Left cardiac atrium (tissue), 4 donors: ENCODE results near the gene NELFE. TPM values are rescaled to one million over a fixed set of nuclear protein-coding genes. Genes with fewer than 3 reads are reported as not detected.

Source experiments
- ATAC-seq, 2 donors: fragments of 200-7000 bp; cut with Tn5 transposase; one replicate each; pipeline ENCODE4 v1.9.1; 2020; ENCODE audit warnings: mild to moderate bottlenecking in 2 of 2, moderate library complexity in 2 of 2
- DNase-seq: peaks from one replicate; pipeline ENCODE4 v3.0.0-alpha.2; 2020
- intact Hi-C, 2 donors: fragments of 100-400 bp; cut with DNase I; formaldehyde crosslinking; loops; one replicate each; pipeline versions ENCODE4 v1.14.1 to v1.15.1; 2022 to 2023
- total RNA-seq, 2 donors: library from RNA; stranded (reverse); fragmentation: NEBNext Ultra II Directional; extraction: Animal tissue kit (Norgen Biotek cat#: 25700); gene quantifications; one replicate each; pipeline ENCODE4 v1.2.1, GENCODE V29; 2021
- donor health status: DM: no; HTN: yes; CAD: no.
- donor health status: DM: no; HTN: yes; CAD: no; lungs with severe emphysema.
- donor health status: DM: yes; HTN: yes; CAD: no.
- donor health status: Dilated cardiomyopathy.

The NELFE gene
- total RNA-seq, 2 donors from 2014 or later = 39.8 to 53.7 TPM

DNA sequence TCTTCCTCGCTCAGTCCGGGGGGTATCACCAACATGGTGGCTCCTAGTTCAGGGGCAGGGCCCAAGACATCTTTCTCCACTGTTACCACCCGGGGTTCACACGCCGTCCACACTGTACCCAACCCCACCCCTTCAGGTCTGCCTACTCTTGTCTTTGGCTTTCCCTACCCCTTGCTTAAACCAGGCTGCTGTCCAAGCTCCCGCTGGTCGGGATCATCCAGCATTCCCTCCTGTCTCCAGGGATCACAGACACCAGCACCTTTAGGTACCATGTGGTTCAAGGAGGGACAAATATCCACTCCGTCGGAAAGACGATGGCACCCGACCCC, 395 bp downstream of the NELFE start:
- DNase-seq (no peak), ATAC-seq (peak in 1 of 2 donors; percentile 15)
- intact Hi-C loops = loop anchor here in 1 of 2 donors (10.0 kb wide), 1 partner anchor 274 kb away; the partner anchor contains the start of gene LY6G5C

GRCh38 chr6:31956796-31957195, 2.0 kb downstream of the NELFE start:
- DNase-seq (no peak), ATAC-seq (no peak)
- intact Hi-C loops = loop anchor here in 1 of 2 donors (10.0 kb wide), 1 partner anchor 272 kb away; the partner anchor contains the start of gene LY6G5C

GRCh38 chr6:31954511-31954910, 4.3 kb downstream of the NELFE start:
- intact Hi-C loops = loop anchor here in 1 of 2 donors (10.0 kb wide), 1 partner anchor 270 kb away; the partner anchor contains the start of gene LY6G5C
- ATAC-seq (no peak), DNase-seq (no peak)

GRCh38 chr6:31952890-31953289, 5.9 kb downstream of the NELFE start:
- ATAC-seq = no peak
- intact Hi-C loops = loop anchor here in 1 of 2 donors (10.0 kb wide), 1 partner anchor 268 kb away; the partner anchor contains the start of gene LY6G5C

GRCh38 chr6:31952140-31952805, 6.5 kb downstream of the NELFE start:
- peak; percentile 49 to 54 for ATAC-seq
- peak; percentile 72 for DNase-seq
- intact Hi-C loops = loop anchor here in 1 of 2 donors (10.0 kb wide), 1 partner anchor 267 kb away; the partner anchor contains the start of gene LY6G5C

More at GRCh38 chr6:31952890-31953289, 5.9 kb downstream of the NELFE start:
- DNase-seq = no peak

DNA sequence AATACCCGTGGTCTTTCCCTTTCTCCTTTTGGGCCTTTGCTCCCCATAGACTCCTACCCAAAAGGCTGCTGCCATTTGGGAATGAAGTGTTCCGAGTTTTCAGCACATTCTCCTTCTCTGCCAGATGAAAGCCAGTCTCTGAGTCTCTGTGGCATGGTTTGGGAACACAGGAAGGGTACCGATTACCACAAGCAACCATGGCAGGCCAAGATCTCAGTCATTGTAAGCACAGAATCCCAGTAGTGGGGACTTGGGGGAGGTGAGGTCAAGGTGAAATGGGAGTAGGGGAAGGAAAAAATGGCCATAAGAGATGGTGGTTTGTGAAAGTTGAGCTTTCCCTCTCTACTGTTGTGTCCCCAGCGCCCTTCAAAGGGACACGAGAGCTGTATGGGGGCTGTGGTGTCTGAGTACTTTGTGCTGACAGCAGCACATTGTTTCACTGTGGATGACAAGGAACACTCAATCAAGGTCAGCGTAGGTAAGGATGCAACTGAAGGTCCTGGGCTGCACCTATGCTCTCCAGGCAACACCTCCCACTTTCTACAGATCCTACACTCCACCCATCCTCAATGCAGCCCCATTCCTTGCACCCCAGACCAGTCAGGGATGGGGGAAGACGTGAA, 8.7 kb downstream of the NELFE start:
- no peak for ATAC-seq
- intact Hi-C loops = loop anchor here (5.0 to 10.0 kb wide), 2 partner anchors 43 to 265 kb away; partner anchors contain the start of gene LY6G5C (in 1 of the 2)

DNA sequence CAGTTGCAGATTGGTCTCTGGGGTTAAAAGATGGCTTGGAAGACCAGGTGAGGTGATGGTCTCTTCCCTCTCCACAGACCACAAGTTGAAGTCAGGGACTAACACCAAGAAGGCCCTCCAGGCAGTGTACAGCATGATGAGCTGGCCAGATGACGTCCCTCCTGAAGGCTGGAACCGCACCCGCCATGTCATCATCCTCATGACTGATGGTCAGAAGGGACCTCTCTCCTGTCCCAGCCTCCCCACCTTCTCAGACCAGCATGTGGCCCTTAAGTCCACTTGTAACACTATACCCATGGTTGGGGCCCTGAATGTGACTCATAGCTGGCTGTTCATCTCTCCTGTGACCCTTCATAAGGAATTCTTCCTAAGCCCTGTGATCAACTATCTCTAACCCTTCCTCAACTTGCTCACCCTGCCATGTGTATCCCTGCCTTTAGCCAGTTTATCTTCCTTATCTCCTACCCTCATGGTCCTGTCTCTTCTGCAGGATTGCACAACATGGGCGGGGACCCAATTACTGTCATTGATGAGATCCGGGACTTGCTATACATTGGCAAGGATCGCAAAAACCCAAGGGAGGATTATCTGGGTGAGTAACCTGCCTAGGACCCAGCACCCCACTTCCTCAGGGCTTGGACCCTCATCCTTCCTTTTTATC, 9.9 kb downstream of the NELFE start:
- ATAC-seq = no peak
- intact Hi-C loops = loop anchor here in 1 of 2 donors (5.0 kb wide), 1 partner anchor 42 kb away; no protein-coding TSS in a partner anchor

More for the DNA sequence above, 8.7 kb downstream of the NELFE start:
- no peak for DNase-seq

DNA sequence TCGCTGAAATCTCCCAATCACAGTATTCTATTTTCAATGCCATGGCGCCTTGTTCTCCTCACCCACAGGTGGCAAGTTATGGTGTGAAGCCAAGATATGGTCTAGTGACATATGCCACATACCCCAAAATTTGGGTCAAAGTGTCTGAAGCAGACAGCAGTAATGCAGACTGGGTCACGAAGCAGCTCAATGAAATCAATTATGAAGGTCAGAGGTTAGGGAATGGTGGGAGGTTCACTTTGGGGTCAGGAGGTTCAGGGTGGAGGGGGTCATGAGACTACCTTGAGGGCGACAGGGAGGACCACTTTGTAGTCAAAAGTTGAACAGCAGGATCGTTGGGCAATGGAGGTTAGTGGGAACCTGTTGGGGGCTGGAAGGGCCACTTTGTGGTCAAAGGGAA, 10.5 kb downstream of the NELFE start:
- ATAC-seq (no peak), DNase-seq (no peak)
- intact Hi-C loops = loop anchor here in 1 of 2 donors (5.0 kb wide), 1 partner anchor 41 kb away; no protein-coding TSS in a partner anchor

More for the DNA sequence above, 9.9 kb downstream of the NELFE start:
- DNase-seq = no peak

- intact Hi-C loops = loop anchor here in 1 of 2 donors (5.0 kb wide), 1 partner anchor 41 kb away; no protein-coding TSS in a partner anchor
- no peak for DNase-seq
- no peak for ATAC-seq
Measured at GRCh38 chr6:31947864-31948263, 10.9 kb downstream of the NELFE start.

- intact Hi-C loops = loop anchor here in 1 of 2 donors (5.0 kb wide), 1 partner anchor 40 kb away; no protein-coding TSS in a partner anchor
- DNase-seq = no peak
- ATAC-seq = no peak
Measured at GRCh38 chr6:31947070-31947675, 11.6 kb downstream of the NELFE start.

DNA sequence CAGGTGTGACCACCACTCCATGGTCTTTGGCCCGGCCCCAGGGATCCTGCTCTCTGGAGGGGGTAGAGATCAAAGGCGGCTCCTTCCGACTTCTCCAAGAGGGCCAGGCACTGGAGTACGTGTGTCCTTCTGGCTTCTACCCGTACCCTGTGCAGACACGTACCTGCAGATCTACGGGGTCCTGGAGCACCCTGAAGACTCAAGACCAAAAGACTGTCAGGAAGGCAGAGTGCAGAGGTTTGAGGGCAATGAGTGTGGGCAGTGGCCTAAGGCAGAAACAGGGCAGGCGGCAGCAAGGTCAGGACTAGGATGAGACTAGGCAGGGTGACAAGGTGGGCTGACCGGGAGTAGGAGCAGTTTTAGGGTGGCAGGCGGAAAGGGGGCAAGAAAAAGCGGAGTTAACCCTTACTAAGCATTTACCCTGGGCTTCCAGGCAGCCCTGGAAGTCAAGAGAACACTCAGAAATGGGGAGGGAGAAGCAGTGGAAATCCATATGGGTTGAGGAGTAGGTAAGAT, 12.3 kb downstream of the NELFE start:
- ATAC-seq = peak in 1 of 2 donors; percentile 1
- no peak for DNase-seq
- intact Hi-C loops = loop anchor here in 1 of 2 donors (5.0 kb wide), 1 partner anchor 39 kb away; no protein-coding TSS in a partner anchor

DNA sequence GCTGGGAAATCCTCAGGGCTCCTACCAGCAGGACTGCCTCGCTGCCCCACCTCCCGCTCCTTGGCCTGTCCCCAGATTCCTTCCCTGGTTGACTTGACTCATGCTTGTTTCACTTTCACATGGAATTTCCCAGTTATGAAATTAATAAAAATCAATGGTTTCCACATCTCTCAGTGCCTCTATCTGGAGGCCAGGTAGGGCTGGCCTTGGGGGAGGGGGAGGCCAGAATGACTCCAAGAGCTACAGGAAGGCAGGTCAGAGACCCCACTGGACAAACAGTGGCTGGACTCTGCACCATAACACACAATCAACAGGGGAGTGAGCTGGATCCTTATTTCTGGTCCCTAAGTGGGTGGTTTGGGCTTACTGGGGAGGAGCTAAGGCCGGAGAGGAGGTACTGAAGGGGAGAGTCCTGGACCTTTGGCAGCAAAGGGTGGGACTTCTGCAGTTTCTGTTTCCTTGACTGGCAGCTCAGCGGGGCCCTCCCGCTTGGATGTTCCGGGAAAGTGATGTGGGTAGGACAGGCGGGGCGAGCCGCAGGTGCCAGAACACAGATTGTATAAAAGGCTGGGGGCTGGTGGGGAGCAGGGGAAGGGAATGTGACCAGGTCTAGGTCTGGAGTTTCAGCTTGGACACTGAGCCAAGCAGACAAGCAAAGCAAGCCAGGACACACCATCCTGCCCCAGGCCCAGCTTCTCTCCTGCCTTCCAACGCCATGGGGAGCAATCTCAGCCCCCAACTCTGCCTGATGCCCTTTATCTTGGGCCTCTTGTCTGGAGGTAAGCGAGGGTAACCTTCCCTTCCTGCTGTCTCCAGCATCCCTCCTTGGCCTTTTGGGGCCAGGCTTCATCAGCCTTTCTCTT, 13.0 kb downstream of the NELFE start, which contains the start of gene CFB:
TSS of gene CFB (plus strand) at position 589 of the 863 bp plus-strand sequence. CDS start at position 716, 127 bp downstream.
- peak; percentile 84 to 89 for ATAC-seq
- intact Hi-C loops = loop anchor here in 1 of 2 donors (5.0 kb wide), 1 partner anchor 38 kb away; no protein-coding TSS in a partner anchor
- peak; percentile 84 for DNase-seq

GRCh38 chr6:31945154-31945506, 13.6 kb downstream of the NELFE start:
- no peak for DNase-seq
- intact Hi-C loops = loop anchor here in 1 of 2 donors (5.0 kb wide), 1 partner anchor 38 kb away; no protein-coding TSS in a partner anchor
- no peak for ATAC-seq

- intact Hi-C loops = no loop called here
- ATAC-seq = no peak
- DNase-seq = no peak
Measured at GRCh38 chr6:31943742-31944141, 15.0 kb downstream of the NELFE start.

DNA sequence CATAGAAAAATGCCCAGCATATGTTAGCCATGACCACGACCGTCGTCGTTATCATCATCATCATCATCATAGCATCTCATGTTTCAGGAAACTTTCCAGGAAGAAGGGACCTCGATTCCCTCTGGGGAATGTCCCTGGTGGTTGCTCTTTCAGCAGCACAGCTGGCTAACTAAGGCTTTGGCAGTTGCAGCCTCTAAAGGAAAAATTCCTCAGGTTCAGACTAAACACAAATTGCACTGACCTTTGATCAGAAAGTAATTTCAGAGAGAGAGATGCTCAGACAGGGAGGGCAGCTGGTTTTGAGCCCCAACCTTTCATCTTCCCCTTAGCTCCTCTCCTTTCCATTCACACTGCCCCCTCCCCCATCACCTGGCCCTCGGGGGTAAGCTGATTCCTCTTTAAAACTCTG, 18.5 kb downstream of the NELFE start:
- ATAC-seq (no peak), DNase-seq (no peak)
- intact Hi-C loops = no loop called here

- DNase-seq (no peak), ATAC-seq (no peak)
- intact Hi-C loops = no loop called here
Measured at GRCh38 chr6:31935823-31936222, 22.9 kb downstream of the NELFE start.

DNA sequence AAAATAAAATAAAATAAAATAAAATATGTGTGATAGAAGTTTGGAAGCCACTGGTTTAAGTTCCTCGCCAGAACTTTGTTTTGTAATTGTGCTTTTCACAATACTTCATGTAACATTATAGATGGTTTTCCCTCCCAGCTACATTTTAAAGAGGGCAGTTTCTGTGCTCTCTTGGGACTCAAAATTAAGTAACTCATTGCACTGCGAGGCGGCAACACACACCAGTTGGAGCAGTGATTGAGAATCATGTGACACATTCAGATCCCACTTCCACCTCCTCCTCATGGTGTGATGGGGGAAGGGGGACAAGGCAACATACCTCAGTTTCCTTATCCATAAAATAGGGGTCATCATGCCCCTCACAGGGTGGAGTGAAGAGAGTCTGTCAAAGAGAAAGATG, 23.8 kb downstream of the NELFE start:
- intact Hi-C loops = no loop called here
- no peak for ATAC-seq
- DNase-seq = no peak

DNA sequence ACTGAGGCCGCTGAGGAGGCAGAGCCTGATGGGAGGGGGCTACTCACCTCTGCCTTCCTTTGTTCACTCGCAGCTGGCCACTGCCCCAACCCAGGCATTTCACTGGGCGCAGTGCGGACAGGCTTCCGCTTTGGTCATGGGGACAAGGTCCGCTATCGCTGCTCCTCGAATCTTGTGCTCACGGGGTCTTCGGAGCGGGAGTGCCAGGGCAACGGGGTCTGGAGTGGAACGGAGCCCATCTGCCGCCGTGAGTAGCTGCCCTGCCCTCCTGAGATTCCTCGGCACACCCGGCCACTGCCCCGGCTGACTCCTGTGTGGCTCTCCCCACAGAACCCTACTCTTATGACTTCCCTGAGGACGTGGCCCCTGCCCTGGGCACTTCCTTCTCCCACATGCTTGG, 25.2 kb downstream of the NELFE start:
- no peak for DNase-seq
- intact Hi-C loops = no loop called here
- ATAC-seq = no peak
